ENCODE measurements around the gene DSCAML1.
"Not testable (repeated sequence)": the region's sequence is repeated elsewhere in the genome, so short reads cannot be mapped to it uniquely, and the experiment has no call there.

Gene DSCAML1

DNA sequence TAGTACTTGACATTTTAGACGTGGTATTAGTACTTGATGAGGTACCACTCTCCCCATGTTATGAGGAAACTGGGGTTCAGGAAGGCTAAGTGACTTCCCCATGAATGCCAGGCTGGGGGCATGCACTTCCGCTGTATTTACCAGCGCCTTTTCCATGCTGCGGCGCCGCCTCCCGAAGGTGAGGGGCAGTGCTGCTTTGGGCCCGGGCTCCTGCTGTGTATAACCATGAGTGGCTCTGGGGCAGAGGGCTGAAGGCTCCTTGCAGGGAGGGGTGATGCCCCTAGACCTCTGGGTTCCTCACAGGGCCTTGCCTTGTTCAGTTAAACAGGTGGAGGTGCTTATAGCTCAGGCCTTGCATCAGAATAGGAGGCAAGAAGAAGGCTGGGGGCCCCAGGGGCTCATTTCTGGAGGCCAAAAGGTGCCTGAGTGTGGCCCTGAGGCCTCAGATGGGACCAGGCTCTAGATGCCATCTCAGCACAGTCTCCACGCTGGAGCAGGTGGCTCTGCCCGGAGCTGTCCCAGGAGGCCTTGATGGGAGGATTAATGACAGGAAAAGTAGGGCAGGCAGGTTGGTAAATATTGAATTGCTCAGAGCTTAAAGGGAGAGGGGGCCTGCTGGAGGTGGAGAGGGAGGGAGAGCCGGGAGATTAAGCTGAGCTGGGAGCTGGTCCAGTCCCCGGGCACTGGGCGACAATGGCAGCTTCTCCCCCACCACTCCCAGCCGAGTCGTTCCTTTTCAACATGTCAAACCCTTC, 339.8 kb downstream of the DSCAML1 start:
- peak overlapping the region; percentile 90 for H3K4me2 ChIP-seq (ENCODE audit: low read length)
- no peaks in the 10 kb centered on the region for H4K20me1 ChIP-seq (ENCODE audit: insufficient read depth, low read length)
- peaks cover 11% of the 10 kb centered on the region for H3K9me3 ChIP-seq (ENCODE audit: insufficient read depth, low read length)
- H3K27me3 ChIP-seq (ENCODE audit: low read depth, low read length) = no peaks in the 10 kb centered on the region
- peak overlapping the region; percentile 67 for H3K4me3 ChIP-seq (ENCODE audit: low read length)
- H3K27ac ChIP-seq (ENCODE audit: low read length) = peak overlapping the region; percentile 94
- H3K36me3 ChIP-seq (replicated peaks; ENCODE audit: low read depth, low read length) = peaks cover 20% of the 10 kb centered on the region
- peak overlapping the region; percentile 91 for H3K9ac ChIP-seq (ENCODE audit: low read length)
- no peak for TF ChIP-seq EZH2phosphoT487 (IDR thresholded peaks at IDR 0.05; ENCODE audit: low read depth)
- TF ChIP-seq, protein P1, sequence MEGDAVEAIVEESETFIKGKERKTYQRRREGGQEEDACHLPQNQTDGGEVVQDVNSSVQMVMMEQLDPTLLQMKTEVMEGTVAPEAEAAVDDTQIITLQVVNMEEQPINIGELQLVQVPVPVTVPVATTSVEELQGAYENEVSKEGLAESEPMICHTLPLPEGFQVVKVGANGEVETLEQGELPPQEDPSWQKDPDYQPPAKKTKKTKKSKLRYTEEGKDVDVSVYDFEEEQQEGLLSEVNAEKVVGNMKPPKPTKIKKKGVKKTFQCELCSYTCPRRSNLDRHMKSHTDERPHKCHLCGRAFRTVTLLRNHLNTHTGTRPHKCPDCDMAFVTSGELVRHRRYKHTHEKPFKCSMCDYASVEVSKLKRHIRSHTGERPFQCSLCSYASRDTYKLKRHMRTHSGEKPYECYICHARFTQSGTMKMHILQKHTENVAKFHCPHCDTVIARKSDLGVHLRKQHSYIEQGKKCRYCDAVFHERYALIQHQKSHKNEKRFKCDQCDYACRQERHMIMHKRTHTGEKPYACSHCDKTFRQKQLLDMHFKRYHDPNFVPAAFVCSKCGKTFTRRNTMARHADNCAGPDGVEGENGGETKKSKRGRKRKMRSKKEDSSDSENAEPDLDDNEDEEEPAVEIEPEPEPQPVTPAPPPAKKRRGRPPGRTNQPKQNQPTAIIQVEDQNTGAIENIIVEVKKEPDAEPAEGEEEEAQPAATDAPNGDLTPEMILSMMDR (IDR thresholded peaks at IDR 0.05; ENCODE audit: low read depth, low read length) = no peak; the same call in 1 of the 2 replicates
- H3K4me1 ChIP-seq (ENCODE audit: low read length) = peaks cover 76% of the 10 kb centered on the region
- no peak overlapping the region for H2AFZ ChIP-seq (ENCODE audit: low read depth, low read length)
- no peaks in the 10 kb centered on the region for H3K79me2 ChIP-seq (ENCODE audit: low read length)

GRCh38 chr11:117456721-117457029, 340.3 kb downstream of the DSCAML1 start:
- H3K4me3 ChIP-seq (ENCODE audit: low read length) = peak overlapping the region; percentile 67; the same call in 1 of the 2 replicates
- peaks cover 72% of the 10 kb centered on the region for H3K4me1 ChIP-seq (ENCODE audit: low read length)
- peaks cover 11% of the 10 kb centered on the region for H3K9me3 ChIP-seq (ENCODE audit: insufficient read depth, low read length)
- H3K9ac ChIP-seq (ENCODE audit: low read length) = peak overlapping the region; percentile 91; the same call in 1 of the 2 replicates
- H3K27ac ChIP-seq (ENCODE audit: low read length) = peak overlapping the region; percentile 94
- peaks cover 20% of the 10 kb centered on the region for H3K36me3 ChIP-seq (replicated peaks; ENCODE audit: low read depth, low read length)
- peak overlapping the region; percentile 90 for H3K4me2 ChIP-seq (ENCODE audit: low read length)
- H2AFZ ChIP-seq (ENCODE audit: low read depth, low read length); H3K79me2 ChIP-seq (ENCODE audit: low read length); H3K27me3 ChIP-seq (ENCODE audit: low read depth, low read length); H4K20me1 ChIP-seq (ENCODE audit: insufficient read depth, low read length): not testable (repeated sequence)

DNA sequence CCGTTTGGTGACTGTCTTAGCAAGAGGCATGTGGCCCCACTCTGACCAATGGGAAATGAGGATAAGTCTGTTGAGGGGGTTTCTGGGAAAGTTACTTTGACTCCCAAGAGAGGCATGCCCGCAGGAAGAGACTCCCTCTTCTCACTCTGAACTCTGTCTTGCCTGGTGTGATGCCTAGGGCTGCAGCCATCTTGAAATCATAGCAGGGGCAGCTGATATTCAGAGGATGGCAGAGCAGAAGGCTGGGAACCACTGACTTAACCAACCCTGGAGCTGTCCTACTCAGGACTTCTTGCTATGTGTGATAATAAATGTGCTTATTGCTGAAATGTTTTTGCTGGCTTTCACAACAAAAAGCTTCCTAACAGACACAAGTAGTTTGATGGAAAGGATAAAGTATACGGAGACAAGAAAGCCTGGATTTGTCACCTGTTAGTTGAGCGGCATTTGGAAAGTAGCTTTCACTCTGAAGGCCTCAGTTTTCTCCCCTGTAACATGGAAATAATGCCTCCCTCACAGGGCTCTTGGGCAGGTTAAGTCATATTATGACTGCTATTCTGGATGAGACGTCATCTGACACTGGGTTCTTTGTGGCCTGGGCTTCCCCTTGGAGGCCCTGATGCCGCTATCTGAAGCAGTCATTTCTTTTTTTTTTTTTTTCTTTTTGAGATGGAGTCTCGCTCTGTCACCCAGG, 340.8 kb downstream of the DSCAML1 start:
- peak overlapping the region; percentile 66 for H3K9ac ChIP-seq (ENCODE audit: low read length)
- peaks cover 70% of the 10 kb centered on the region for H3K4me1 ChIP-seq (ENCODE audit: low read length)
- H3K4me3 ChIP-seq (ENCODE audit: low read length) = peak overlapping the region; percentile 29
- no peaks in the 10 kb centered on the region for H3K27me3 ChIP-seq (ENCODE audit: low read depth, low read length)
- no peak overlapping the region for H2AFZ ChIP-seq (ENCODE audit: low read depth, low read length)
- peak overlapping the region; percentile 49 for H3K4me2 ChIP-seq (ENCODE audit: low read length)
- peak overlapping the region; percentile 94 for H3K27ac ChIP-seq (ENCODE audit: low read length)
- TF ChIP-seq, protein P1 (IDR thresholded peaks at IDR 0.05; ENCODE audit: low read depth, low read length) = no peak
- no peak for TF ChIP-seq EZH2phosphoT487 (IDR thresholded peaks at IDR 0.05; ENCODE audit: low read depth)
- peaks cover 11% of the 10 kb centered on the region for H3K9me3 ChIP-seq (ENCODE audit: insufficient read depth, low read length)
- peaks cover 20% of the 10 kb centered on the region for H3K36me3 ChIP-seq (replicated peaks; ENCODE audit: low read depth, low read length)
- H4K20me1 ChIP-seq (ENCODE audit: insufficient read depth, low read length) = no peaks in the 10 kb centered on the region
- no peaks in the 10 kb centered on the region for H3K79me2 ChIP-seq (ENCODE audit: low read length)

DNA sequence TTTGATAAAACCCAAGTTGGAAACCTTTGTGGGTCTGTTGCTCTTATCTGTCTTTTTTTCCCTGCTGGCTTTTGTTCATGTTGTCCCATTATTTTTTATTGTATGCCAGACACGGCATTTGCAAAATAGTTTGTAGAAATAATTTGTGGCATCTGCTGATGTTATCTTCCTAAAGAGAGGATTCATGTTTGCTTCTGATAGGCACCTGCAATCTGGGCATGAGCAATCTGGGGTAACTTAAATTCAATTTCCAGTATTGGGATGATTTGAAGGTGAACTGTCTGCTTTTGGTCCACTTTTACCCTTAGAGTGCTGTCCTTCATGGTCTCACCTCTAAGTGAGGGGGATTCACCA, 342.5 kb downstream of the DSCAML1 start:
- Histone ChIP-seq H3K79me2 (ENCODE audit: low read length) (no peaks in the 10 kb centered on the region), H3K27me3 (ENCODE audit: low read depth, low read length) (no peaks in the 10 kb centered on the region)

More for the DNA sequence above, 342.5 kb downstream of the DSCAML1 start:
- Histone ChIP-seq H3K27ac (ENCODE audit: low read length) (peak overlapping the region; percentile 94), H4K20me1 (ENCODE audit: insufficient read depth, low read length) (no peaks in the 10 kb centered on the region), H2AFZ (ENCODE audit: low read depth, low read length) (no peak overlapping the region), H3K9me3 (ENCODE audit: insufficient read depth, low read length) (peaks cover 11% of the 10 kb centered on the region), H3K36me3 (replicated peaks; ENCODE audit: low read depth, low read length) (peaks cover 20% of the 10 kb centered on the region), H3K4me3 (ENCODE audit: low read length) (no peak overlapping the region), H3K4me2 (ENCODE audit: low read length) (no peak overlapping the region), H3K9ac (ENCODE audit: low read length) (peak overlapping the region; percentile 66; the same call in 1 of the 2 replicates), H3K4me1 (ENCODE audit: low read length) (peaks cover 60% of the 10 kb centered on the region)
- no peak for TF ChIP-seq EZH2phosphoT487 (IDR thresholded peaks at IDR 0.05; ENCODE audit: low read depth)
- TF ChIP-seq, protein P1 (IDR thresholded peaks at IDR 0.05; ENCODE audit: low read depth, low read length) = no peak
